Activated CD4-positive, alpha-beta T cell treated with anti-CD3 and anti-CD28 coated beads, Interleukin-2, amount 50 U/mL, for 16 hours (primary cell): ENCODE measurements around the gene SLC2A13.
A peak's percentile ranks its signal among the peaks of the same experiment; 100 is the strongest.
"Not testable (repeated sequence)": the region's sequence is repeated elsewhere in the genome, so short reads cannot be mapped to it uniquely, and the experiment has no call there.

Source experiments
- DNase-seq: peaks from one replicate; pipeline ENCODE4 v3.0.0-alpha.2; 2020

The SLC2A13 gene

GRCh38 chr12:39920222-39920621 lies 185.7 kb downstream of the SLC2A13 start:
- no peak for DNase-seq

GRCh38 chr12:39919790-39920189 lies 186.1 kb downstream of the SLC2A13 start:
- no peak for DNase-seq

- no peak for DNase-seq
These were observed 190.6 kb downstream of the SLC2A13 start for GRCh38 chr12:39915249-39915648.

GRCh38 chr12:39912211-39912980 lies 193.5 kb downstream of the SLC2A13 start:
- DNase-seq, result no peak

GRCh38 chr12:39906237-39906636 lies 199.6 kb downstream of the SLC2A13 start:
- no peak for DNase-seq

GRCh38 chr12:39905152-39905551 lies 200.7 kb downstream of the SLC2A13 start:
- no peak for DNase-seq

GRCh38 chr12:39902821-39903220 lies 203.1 kb downstream of the SLC2A13 start:
- peak; percentile 24 for DNase-seq

GRCh38 chr12:39897315-39897714 lies 208.6 kb downstream of the SLC2A13 start:
- DNase-seq, result no peak

- DNase-seq, result not testable (repeated sequence)
These were observed 212.5 kb downstream of the SLC2A13 start for GRCh38 chr12:39893388-39893787.

- no peak for DNase-seq
These were observed 213.7 kb downstream of the SLC2A13 start for GRCh38 chr12:39892146-39892545.

GRCh38 chr12:39887856-39888255 lies 218.0 kb downstream of the SLC2A13 start:
- DNase-seq, result no peak

GRCh38 chr12:39886106-39886505 lies 219.8 kb downstream of the SLC2A13 start:
- DNase-seq, result no peak

- no peak for DNase-seq
These were observed 221.2 kb downstream of the SLC2A13 start for GRCh38 chr12:39884616-39885125.

GRCh38 chr12:39883411-39883810 lies 222.5 kb downstream of the SLC2A13 start:
- DNase-seq, result no peak

- DNase-seq, result no peak
These were observed 227.1 kb downstream of the SLC2A13 start for GRCh38 chr12:39878753-39879152.

GRCh38 chr12:39875721-39876120 lies 230.2 kb downstream of the SLC2A13 start:
- no peak for DNase-seq

- DNase-seq, result no peak
These were observed 231.1 kb downstream of the SLC2A13 start for GRCh38 chr12:39874785-39875184.

- no peak for DNase-seq
These were observed 232.8 kb downstream of the SLC2A13 start for GRCh38 chr12:39873065-39873464.

GRCh38 chr12:39872425-39872824 lies 233.5 kb downstream of the SLC2A13 start:
- DNase-seq, result no peak

GRCh38 chr12:39868328-39868725 lies 237.6 kb downstream of the SLC2A13 start:
- no peak for DNase-seq

GRCh38 chr12:39867631-39868327 lies 238.1 kb downstream of the SLC2A13 start:
- no peak for DNase-seq

- DNase-seq, result no peak
These were observed 239.7 kb downstream of the SLC2A13 start for GRCh38 chr12:39866135-39866534.

- no peak for DNase-seq
These were observed 245.2 kb downstream of the SLC2A13 start for GRCh38 chr12:39860695-39861094.

GRCh38 chr12:39853003-39853402 lies 252.9 kb downstream of the SLC2A13 start:
- DNase-seq, result no peak
